Measurements from ENCODE around the gene DGKD.

GRCh38 chr2:233519787-233520611, 165.7 kb downstream of the DGKD start:
- TF ChIP-seq ELF1 (tag; IDR thresholded peaks at IDR 0.05) (no peak), YY1 (IDR thresholded peaks at IDR 0.05; ENCODE audit: borderline replicate concordance in 1 of 3, control insufficient read depth in 1 of 3, extremely low read depth in 1 of 3, insufficient read depth in 3 of 3, insufficient read length in 1 of 3, insufficient replicate concordance in 2 of 3, low read depth in 1 of 3, low read length in 2 of 3) (no peak)
